ENCODE data around the gene FN1. TPM values are rescaled to one million over a fixed set of nuclear protein-coding genes. Genes with fewer than 3 reads are reported as not detected.
"Not testable (repeated sequence)": the region's sequence is repeated elsewhere in the genome, so short reads cannot be mapped to it uniquely, and the experiment has no call there.

FN1 gene
- total RNA-seq, 1 donor from 2014 or later: 1,735 TPM

DNA sequence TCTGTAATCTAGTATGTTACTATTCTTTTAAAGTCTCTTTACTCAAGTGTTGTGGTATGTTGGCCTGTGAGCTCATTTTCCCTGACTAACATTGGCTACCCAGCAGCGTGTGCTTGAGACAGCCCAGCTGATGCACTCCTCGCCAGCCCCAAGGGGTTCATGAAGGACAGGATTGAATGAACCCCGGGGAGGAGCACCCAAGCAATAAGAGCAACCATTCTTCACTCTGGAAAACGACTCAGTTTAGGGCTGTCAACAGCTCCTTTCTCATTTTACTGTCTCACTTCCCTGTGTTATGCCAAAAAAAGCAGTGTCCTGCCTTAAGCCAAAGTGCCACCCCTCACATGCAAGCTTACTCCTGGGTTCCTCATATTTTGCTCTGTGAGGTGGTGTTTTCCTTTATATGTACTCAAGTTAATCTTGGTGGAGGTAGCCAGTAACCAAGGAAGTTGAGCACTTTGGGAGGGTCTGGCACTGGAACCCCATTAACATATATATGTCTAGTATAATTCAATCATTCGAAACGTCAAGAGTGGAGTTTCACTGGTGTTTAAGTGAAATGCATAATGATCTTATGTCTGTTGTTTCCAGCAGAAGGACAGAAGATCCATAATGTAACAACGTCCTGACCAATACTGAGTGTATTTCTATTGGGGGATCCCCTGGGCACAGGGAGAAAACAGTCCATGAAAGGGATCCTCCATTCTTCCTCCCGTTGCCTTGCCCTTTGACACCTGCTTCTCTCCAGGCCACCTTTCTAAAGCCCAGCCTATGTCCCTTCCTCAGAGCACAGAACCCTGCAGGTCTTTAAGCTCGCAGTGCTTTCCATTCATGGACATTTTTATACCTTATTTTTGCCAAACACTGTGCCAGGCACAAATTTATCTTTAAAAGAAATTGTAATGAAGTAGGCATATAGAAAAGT, 80.8 kb downstream of the FN1 start:
- DNase-seq (ENCODE audit: low read depth): peak; percentile 57

DNA sequence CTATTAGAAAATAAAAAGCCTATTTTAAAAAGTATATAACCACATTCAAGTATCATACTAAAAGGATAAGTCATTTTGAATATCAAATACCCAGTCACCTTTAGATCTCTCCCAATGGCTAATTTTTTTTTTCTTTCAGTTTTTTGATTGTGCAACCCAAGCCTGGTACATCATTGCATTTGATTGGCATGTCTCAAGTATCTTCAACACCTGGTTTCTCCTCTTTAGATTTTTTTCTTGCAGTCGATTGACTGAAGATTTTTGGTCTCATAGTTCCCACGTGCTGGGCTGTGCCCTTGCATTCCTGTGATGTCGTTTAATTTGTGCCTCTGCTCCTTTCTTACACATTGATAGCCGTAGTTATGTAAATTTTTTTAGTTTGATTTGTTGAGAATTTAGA, 83.3 kb downstream of the FN1 start:
- DNase-seq (ENCODE audit: low read depth): no peak

DNA sequence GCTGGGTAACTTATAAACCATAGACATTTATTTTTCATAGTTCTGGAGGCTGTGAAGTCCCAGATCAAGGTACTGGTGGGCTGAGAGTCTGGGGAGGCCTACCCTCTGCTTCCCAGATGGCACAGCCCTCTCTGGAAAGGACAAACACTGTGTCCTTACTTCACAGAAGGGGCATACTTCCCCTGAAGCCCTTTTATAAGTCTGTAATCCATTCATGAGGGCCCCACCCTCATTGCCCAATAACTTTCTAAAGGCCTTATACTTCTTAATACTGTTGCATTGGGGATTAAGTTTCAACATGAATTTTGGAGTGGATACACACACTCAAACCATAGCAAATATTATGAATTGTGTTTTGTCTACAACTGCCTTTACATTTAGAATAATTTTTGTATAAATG, 88.0 kb downstream of the FN1 start:
- no peak for DNase-seq (ENCODE audit: low read depth)

DNA sequence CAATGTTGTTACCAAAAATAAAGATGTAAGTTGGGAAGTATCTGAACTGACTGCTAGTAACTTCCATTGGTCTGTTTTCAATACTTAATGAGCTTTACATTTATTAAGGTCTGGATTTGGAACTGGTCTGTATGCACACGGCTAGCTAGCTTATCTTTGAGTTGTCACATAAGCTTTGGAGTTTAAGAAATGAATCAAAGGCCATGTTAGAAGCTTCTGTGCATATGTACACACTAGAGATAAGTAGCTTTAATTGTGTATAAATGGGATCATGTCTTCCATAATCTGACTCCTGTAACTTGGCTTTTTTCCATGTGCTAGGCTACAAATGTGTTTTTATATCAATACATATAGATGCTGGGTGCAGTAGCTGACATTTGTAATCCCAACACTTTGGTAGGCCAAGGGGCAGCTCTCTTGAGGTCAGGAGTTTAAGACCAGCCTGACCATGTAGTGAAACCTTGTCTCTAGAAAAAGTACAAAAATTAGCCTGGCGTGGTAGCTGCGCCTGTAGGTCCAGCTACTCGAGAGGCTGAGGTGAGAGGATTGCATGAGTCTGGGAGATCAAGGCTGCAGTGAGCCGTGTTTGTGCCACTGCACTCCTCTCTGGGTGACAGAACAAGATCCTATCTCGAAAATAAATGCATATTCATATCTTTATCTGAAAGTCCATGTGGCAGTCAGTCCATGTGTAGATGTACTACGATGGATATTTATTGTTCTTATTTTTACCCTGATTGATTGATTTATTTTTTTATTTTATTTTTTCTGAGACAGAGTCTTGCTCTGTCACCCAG, 96.8 kb downstream of the FN1 start:
- DNase-seq (ENCODE audit: low read depth): no peak

DNA sequence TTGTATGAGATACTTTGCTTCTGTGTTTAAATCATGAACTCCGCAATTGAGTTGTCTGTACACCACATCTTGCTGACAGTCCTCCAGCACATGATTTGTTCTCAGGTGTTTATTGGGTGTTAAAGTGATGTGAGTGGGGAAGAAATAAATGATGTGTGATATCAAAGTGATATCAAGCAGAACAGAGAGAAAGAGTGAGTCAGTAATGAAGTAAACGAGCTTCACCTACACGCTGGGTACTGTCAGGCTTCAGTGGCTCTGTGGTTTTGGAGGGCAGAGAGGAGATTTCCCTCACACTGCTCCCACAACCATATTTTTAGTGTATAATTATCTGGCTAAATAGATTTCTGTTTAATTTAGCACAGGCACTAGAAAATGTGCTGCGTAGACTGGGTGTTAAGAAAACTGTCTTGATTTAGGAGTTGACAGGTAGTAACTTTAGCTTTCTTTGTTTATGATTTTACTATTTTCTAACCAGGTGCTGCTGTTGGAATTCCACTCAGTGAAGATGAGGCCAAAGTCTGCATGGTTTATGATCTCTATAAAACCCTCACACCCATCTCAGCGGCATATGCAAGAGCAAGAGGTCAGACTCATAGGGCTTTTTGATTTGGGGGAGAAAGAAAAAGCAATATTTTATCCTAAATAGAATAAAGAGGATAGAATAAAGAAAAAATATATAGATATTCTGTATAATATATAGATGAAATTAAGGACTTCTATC, 102.8 kb downstream of the FN1 start:
- no peak for DNase-seq (ENCODE audit: low read depth)

DNA sequence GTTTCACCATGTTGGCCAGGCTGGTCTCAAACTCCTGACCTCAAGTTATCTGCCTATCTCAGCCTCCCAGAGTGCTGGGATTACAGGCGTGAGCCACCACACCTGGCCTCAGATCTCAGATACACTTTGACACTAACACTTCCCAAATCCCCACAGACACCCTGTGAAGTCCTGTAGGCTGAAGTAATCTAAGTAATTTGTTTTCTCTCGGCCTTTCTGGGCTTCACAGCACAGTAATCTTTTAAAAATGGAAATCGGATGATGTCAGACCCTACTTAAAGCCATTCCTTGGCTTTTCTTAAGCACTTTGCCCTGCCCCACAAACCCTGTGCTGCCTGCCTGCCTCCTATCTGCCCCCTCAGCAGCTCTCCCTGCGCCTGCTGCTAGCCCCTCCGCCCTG, 107.8 kb downstream of the FN1 start:
- peak; percentile 12 for DNase-seq (ENCODE audit: low read depth)

DNA sequence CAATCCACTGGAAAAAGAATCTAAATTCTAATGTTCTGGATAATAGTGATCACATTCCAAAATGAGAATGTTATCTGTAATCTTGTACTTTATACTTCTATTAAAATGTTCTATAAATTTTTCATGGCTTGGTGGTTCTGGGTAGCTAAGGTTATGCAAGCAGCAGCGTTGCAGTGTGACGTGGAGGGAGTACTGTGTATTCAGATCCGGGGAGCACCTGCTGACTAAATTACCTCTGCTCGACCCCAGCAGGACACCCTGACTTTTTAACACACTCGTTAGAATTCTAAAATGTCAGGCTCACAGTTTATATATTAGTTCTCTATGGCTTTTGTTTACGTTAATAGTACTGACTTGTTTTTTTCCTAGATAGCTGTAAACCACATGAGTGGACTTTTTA, 111.1 kb downstream of the FN1 start:
- no peak for DNase-seq (ENCODE audit: low read depth)

DNA sequence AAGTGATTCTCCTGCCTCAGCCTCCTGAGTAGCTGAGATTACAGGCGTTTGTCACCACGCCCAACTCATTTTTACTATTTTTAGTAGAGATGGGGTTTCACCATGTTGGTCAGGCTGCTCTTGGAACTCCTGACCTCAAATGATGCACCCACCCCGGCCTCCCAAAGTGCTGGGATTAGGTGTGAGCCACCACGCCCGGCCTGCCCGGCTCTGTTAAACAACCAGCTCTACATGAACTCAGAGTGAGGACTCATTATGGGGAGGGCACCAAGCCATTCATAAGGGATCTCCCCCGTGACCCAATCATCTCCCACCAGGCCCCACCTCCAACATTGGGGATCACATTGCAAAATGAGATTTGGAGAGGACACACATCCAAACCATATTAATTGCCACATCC, 115.2 kb downstream of the FN1 start:
- peak; percentile 15 for DNase-seq (ENCODE audit: low read depth)

DNA sequence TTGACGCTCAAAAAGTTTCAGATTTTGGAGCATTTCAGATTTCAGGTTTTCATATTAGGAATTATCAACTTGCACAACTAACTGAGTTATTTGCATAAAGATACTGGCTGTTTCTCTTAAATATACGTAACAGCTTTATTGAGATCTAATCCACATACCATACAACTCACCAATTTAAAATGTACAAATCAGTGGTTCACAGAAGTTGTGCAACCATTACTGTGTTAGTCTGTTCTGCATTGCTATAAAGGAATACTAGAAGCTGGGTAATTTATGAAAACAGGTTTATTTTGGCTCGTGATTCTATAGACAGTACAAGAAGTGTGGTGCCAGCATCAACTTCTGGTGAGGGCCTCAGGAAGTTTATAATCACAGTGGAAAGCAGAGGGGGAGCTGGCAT, 115.8 kb downstream of the FN1 start:
- no peak for DNase-seq (ENCODE audit: low read depth)

DNA sequence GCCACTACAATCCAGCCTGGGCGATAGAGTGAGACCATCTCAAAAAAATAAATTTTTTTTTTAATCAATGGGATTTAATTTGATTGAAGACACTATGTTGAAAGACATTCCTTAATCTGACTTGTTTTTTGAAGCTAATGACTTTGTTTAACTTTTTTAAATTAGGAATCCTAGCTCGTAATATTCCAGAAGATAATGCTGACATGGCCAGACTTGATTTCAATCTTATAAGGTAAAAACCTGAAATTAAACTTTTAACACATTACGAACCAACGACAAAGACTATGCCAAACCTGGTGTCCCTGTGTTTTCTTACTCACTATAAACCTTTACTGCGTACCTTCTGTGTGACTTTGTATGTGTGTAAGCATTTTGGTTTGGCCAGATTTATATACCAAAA, 116.4 kb downstream of the FN1 start:
- DNase-seq (ENCODE audit: low read depth): no peak

DNA sequence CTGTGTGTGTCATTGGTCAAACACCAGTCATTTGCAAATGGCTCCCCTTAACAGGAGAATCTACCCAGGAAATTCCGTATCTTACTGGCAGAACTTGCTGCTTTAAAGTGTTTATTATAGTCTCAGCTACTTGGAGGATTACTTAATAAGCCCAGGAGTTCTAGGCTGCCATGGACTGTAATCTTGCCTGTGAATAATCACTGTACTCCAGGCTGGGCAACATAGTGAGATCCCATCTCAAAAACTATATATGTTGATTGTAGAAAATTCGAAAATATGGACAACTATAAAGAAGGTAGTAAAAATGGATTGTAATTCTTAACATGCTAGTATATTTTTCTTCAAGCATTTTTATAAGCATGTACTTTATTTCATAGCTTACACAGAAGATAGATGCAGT, 119.5 kb downstream of the FN1 start:
- no peak for DNase-seq (ENCODE audit: low read depth)

DNA sequence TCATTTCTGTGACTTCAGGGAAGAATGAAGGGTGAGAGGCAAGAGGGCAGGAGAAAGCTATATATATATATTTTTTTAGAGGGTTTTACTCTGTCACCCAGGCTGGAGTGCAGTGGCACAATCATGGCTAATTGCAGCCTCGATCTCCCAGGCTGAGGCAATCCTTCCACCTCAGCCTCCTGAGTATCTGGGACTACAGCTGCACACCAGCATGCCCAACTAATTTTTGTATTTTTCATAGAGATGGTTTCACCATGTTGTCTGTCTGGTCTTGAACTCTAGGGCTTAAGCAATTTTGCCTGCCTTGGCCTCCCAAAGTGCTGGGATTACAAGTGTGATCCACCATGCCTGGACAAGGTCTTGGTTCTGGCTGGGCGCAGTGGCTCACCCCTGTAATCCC, 120.6 kb downstream of the FN1 start:
- DNase-seq (ENCODE audit: low read depth): no peak

DNA sequence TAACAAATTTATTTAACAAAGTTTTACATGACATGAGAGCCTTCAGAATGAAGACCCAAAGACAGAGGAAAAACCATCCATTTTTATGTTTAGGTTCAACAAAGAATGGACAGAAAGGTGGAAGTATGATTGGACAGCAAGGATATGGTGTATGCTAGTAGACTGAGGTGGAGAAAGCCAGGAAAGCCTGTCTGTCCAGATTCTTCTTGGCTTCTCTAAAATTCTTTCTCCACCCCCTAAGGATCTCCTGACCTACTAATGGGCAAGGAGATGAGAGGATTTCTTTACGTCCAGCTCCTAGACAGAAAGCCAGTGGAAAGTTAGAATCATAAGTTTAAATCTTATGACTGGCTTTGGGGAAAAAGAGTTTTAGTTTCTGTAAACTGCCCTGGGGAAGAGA, 121.0 kb downstream of the FN1 start:
- no peak for DNase-seq (ENCODE audit: low read depth)

DNA sequence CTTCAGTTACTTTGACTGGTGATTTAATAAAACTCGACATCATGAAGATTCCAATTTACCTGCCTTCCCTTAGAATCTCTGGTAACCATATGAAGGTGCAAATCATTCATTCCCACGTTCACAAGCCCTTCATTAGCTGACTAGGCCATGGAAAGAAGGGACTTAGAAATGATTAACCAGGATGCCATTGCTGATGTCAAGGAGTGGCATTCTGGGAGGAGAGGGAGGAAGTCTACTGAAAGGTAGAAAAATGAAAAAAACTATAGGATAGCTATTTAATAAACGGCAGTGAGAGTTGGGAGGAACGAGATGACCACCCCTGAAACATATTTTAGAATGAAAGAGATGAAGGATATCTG, 122.6 kb downstream of the FN1 start:
- DNase-seq (ENCODE audit: low read depth): no peak

DNA sequence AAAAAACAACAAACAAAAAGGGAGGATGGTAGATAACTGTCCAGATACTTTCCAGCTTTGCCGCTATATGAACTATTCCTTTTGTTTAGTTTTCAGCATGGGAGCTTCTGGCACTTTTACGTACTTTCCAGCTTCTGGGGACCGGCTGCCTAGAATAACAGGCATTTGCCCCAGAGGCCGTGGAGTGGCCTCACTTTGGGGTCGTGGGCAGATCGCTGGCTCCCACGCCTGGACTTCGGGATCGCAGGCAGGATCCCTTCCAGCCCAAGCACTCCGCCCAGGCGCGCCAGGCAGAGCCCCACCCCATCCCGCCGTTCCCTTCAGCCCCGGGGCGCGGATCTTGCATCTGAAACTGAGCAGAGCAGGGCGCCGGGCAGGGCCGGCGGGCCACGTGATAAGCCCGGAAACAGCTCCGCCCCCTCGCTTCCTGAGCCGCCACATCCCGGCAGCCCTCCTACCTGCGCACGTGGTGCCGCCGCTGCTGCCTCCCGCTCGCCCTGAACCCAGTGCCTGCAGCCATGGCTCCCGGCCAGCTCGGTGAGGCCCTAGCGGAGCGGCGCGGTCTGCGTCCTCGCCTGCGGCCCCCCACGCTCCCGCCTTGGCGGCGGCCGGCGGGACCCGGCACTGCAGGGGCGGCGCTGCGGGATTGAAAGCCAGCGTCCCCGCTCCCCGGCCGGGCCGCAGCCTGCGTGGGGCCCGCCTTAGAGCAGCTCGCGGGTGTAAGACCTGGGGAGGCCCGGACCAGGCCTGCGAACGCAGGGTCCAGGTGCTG, 124.1 kb downstream of the FN1 start, which contains the start of gene ATIC:
Gene ATIC (plus strand): TSS at position 435 of the 772 bp plus-strand sequence. CDS start 84 bp downstream, at position 519.
- DNase-seq (ENCODE audit: low read depth): peak; percentile 93

DNA sequence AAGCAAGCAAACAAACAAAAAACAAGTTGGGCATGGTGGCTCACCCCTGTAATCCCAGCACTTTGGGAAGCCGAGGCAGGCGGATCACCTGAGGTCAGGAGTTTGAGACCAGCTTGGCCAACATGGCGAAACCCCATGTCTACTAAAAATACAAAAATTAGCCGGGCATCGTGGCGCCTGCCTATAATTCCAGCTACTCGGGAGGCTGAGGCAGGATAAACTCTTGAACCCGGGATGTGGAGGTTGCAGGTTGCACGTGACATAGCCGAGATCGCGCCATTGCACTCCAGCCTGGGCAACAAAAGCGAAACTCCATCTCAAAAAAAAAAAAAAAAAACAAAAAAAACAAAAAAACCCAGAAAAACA, 124.6 kb downstream of the FN1 start:
- not testable (repeated sequence) for DNase-seq (ENCODE audit: low read depth)

Other genes with a start within 250 kb of the FN1 start
- gene ATIC, start 124.0 kb downstream of the FN1 start, total RNA-seq: 11.9 and 13.7 TPM in 2 replicates